Natural killer cell treated with Interleukin-12 subunit alpha and Interleukin-12 subunit beta and Interleukin-15 and Interleukin-18, amount 100 ng/mL, for 72 hours (primary cell): ENCODE data around the gene WNT4. TPM values are rescaled to one million over a fixed set of nuclear protein-coding genes. Genes with fewer than 3 reads are reported as not detected.

ENCODE experiments used
- ATAC-seq, 2 donors: fragments of 150-1000 bp; cut with Tn5 transposase in 1 of 2; sonication (Bioruptor Pico), chemical (Tn5 transposase) in 1 of 2; 2 replicates each; pipeline ENCODE4 v1.10.0; 2021
- DNase-seq: peaks from one replicate; pipeline ENCODE4 v3.0.0; 2022; ENCODE audit warnings: low spot score
- H3K27ac Mint-ChIP-seq, 2 donors: 1 replicate in 1 of 2; 2 replicates in 1 of 2; pipeline ENCODE4 v1.8.0; 2022; ENCODE audit warnings: mixed read lengths in 2 of 2, mild to moderate bottlenecking in 1 of 2, moderate library complexity in 1 of 2
- H3K27me3 Mint-ChIP-seq, 2 donors: 1 replicate in 1 of 2; 2 replicates in 1 of 2; pipeline ENCODE4 v1.8.0; 2022; ENCODE audit warnings: mixed read lengths in 2 of 2
- H3K36me3 Mint-ChIP-seq: one replicate; pipeline ENCODE4 v1.8.0; 2022; ENCODE audit warnings: mixed read lengths
- H3K4me1 Mint-ChIP-seq, 2 donors: 1 replicate in 1 of 2; 2 replicates in 1 of 2; pipeline ENCODE4 v1.8.0; 2022; ENCODE audit warnings: low read depth in 2 of 2, mixed read lengths in 2 of 2, mild to moderate bottlenecking in 1 of 2
- H3K4me3 Mint-ChIP-seq: one replicate; pipeline ENCODE4 v1.8.0; 2022; ENCODE audit warnings: mixed read lengths
- H3K9me3 Mint-ChIP-seq: 2 replicates; pipeline ENCODE4 v1.8.0; 2022; ENCODE audit warnings: mixed read lengths
- total RNA-seq, 2 donors: library from RNA; stranded (reverse); gene quantifications; one replicate each; pipeline ENCODE4 v1.2.3, GENCODE V29; 2022

WNT4 gene
- total RNA-seq, 2 donors from 2014 or later: not detected

DNA sequence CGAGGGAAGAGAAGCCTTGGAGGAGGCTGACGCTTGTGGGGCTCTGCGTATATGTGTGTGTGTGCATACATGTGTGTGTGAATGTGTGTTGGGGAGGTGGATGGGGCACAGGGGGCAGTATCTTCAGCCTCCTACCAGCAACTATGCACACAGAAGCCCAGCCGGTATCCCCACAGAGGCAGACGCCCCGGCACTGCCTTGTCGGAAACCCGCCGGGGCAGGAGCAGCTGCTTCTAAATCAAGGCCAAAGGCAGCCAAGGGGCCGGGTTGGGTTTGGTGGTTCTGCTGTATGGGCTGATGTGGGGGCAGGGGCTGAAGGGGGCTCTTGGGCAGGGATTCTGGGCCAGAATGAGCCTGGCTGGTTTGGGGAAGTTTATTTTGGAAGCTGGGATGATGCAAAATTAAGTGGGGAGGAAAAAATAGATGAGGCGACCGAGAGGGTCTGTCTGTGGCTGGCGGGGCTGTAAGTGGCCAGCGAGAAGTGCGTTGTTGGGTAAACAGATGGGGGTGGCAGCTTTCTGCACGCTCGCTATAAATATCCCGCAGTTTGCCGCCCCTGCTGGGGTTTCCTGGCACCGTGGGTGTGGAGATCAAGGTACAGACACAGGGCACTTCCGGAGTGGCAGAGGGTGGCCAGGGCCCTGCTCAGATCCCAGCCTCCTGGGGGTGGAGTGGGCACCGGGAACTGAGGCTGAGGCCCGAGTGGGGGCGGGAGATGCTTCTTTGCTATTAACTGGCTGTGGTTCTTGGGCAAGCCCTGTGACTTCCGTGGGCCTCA lies 11.0 kb upstream of the WNT4 start:
- Mint-ChIP-seq H3K4me3 (no peak overlapping the region), H3K9me3 (no peaks in the 10 kb centered on the region), H3K27ac (no peak overlapping the region), H3K4me1 (no peaks in the 10 kb centered on the region), H3K27me3 (peaks cover 9 to 10% of the 10 kb centered on the region in 2 donors), H3K36me3 (no peaks in the 10 kb centered on the region)
- ATAC-seq (no peak), DNase-seq (no peak)

DNA sequence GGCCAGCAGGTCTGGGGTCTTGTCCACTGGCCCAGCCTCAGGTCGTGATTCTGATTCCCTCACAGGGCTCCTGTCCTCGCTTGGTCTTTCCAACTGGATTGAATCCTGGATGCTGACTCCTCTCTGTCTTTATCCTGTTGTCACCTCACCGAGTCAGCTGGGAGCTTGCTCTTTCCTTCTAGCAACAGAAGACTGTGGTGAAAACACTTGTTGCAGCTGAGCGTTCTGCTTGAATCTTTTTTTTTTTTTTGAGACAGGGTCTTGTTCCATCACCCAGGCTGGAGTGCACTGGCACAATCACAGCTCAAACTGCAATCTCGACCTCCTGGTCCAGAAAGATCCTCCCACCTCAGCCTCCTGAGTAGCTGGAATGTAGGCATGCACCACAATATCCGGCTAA lies 8.0 kb upstream of the WNT4 start:
- Mint-ChIP-seq H3K27ac (no peak overlapping the region), H3K36me3 (no peaks in the 10 kb centered on the region), H3K4me1 (no peaks in the 10 kb centered on the region), H3K9me3 (no peaks in the 10 kb centered on the region), H3K27me3 (peaks cover 20 to 21% of the 10 kb centered on the region in 2 donors), H3K4me3 (no peak overlapping the region)
- DNase-seq (no peak), ATAC-seq (no peak)

GRCh38 chr1:22142315-22143064 lies 407 bp downstream of the WNT4 start:
- Mint-ChIP-seq H3K4me1 (peaks cover 5 to 7% of the 10 kb centered on the region in 2 donors), H3K36me3 (no peaks in the 10 kb centered on the region), H3K27me3 (peaks cover 25 to 29% of the 10 kb centered on the region in 2 donors), H3K9me3 (no peaks in the 10 kb centered on the region), H3K4me3 (peak overlapping the region; percentile 47), H3K27ac (no peak overlapping the region)
- DNase-seq (no peak), ATAC-seq (peak; percentile 45 to 50)

DNA sequence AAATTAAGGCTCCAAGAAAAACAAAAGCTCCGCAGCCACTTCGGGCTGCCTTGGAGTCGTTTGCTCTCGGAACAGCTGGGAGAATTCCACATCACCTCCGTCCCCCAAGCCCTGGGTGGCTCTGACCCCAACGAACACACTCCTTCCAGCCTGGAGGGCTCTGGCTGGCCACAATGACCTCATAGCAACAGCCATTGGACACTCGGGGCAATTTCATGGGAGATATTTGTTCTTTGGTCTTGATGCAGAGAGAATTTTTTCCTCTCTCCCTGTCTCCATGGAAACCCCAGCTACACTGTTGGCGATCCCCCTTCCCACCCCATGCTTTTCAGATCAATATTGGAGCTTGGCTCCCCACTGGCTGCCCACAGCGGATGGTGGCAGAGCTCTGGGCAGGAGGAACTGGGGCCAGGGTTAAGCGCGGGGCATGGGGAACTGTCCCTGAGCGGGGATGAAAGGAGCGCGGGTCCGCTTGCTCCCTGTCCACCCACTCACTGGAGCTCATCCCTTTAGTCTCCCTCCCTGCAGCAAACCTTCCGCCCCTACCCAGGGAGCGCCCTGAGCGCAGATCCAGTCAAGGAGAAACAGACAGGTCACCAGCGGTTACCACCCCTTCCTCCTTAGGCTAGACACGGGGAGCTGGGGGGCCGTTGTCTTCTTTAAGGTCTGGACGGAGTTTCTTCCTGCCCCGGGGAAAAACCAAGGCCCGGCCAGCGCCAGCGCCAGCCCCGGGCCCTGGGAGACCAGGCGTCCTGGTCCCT lies 1.2 kb downstream of the WNT4 start:
- Mint-ChIP-seq H3K36me3 (no peaks in the 10 kb centered on the region), H3K27me3 (peaks cover 22 to 25% of the 10 kb centered on the region in 2 donors), H3K9me3 (no peaks in the 10 kb centered on the region), H3K4me1 (peaks cover 5 to 7% of the 10 kb centered on the region in 2 donors), H3K27ac (no peak overlapping the region), H3K4me3 (peak overlapping the region; percentile 47)
- ATAC-seq (no peak), DNase-seq (no peak)

GRCh38 chr1:22140694-22141093 lies 2.2 kb downstream of the WNT4 start:
- ATAC-seq (no peak), DNase-seq (no peak)
- Mint-ChIP-seq H3K27ac (no peak overlapping the region), H3K9me3 (no peaks in the 10 kb centered on the region), H3K36me3 (no peaks in the 10 kb centered on the region), H3K4me3 (no peak overlapping the region), H3K4me1 (peaks cover 5 to 7% of the 10 kb centered on the region in 2 donors), H3K27me3 (peaks cover 21 to 22% of the 10 kb centered on the region in 2 donors)

- Mint-ChIP-seq H3K9me3 (no peaks in the 10 kb centered on the region), H3K27ac (no peak overlapping the region), H3K4me3 (no peak overlapping the region), H3K36me3 (no peaks in the 10 kb centered on the region), H3K4me1 (peaks cover 5 to 8% of the 10 kb centered on the region in 2 donors), H3K27me3 (peaks cover 14% of the 10 kb centered on the region in 2 donors)
- DNase-seq (no peak), ATAC-seq (no peak)
These were observed 3.1 kb downstream of the WNT4 start for GRCh38 chr1:22139817-22140216.

GRCh38 chr1:22139066-22139594 lies 3.8 kb downstream of the WNT4 start:
- no peak for ATAC-seq
- H3K27ac Mint-ChIP-seq: no peak overlapping the region

DNA sequence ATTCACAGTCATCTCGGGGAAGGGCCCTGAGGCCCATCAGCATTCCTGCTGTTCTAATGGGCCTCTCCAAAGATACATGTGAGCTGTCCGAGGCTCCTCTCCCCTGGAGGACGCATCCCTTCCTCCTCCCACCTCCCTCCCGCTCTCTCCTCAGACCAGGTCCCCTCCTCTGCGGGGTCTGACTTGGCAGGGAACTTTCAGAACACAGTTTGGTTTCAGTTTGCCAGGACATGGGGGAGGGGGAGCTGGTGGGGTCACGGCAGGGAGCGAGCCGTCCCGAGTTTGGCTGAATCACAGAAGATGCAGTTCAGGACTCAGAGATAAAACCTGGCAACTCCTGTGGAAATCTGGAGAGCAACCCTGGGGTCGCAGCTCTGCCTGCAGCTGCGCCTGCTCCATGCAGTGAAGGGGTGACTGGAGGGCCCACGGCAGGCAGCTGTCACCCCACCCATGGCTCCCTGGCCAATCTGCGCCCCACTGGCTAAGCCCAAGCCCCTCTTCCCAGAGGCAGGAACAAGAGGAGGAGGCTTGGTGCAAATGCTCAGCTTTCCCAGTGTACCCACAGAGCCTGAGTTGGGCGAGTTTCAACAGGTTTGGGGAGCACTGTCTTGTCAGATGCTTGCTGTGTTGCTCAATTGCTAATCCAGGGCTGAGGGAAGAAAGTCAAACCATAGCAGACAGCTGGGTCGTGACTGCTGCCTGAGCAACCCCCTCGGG lies 5.7 kb downstream of the WNT4 start:
- DNase-seq (no peak), ATAC-seq (no peak)
- Mint-ChIP-seq H3K4me1 (peaks cover 0 to 3% of the 10 kb centered on the region in 2 donors), H3K36me3 (no peaks in the 10 kb centered on the region), H3K27me3 (peaks cover 0 to 2% of the 10 kb centered on the region in 2 donors), H3K27ac (no peak overlapping the region), H3K9me3 (no peaks in the 10 kb centered on the region), H3K4me3 (no peak overlapping the region)

More at GRCh38 chr1:22139066-22139594, 3.8 kb downstream of the WNT4 start:
- H3K36me3 Mint-ChIP-seq: no peaks in the 10 kb centered on the region
- DNase-seq: no peak
- peaks cover 7 to 8% of the 10 kb centered on the region in 2 donors for H3K27me3 Mint-ChIP-seq
- no peak overlapping the region for H3K4me3 Mint-ChIP-seq
- H3K9me3 Mint-ChIP-seq: no peaks in the 10 kb centered on the region
- peaks cover 5 to 9% of the 10 kb centered on the region in 2 donors for H3K4me1 Mint-ChIP-seq

- Mint-ChIP-seq H3K9me3 (no peaks in the 10 kb centered on the region), H3K27me3 (peaks cover 0 to 2% of the 10 kb centered on the region in 2 donors), H3K4me3 (no peak overlapping the region), H3K4me1 (peaks cover 0 to 12% of the 10 kb centered on the region in 2 donors), H3K36me3 (no peaks in the 10 kb centered on the region), H3K27ac (no peak overlapping the region)
- no peak for ATAC-seq
- no peak for DNase-seq
These were observed 9.0 kb downstream of the WNT4 start for GRCh38 chr1:22133931-22134324.

GRCh38 chr1:22133247-22133930 lies 9.5 kb downstream of the WNT4 start:
- ATAC-seq: no peak
- Mint-ChIP-seq H3K36me3 (no peaks in the 10 kb centered on the region), H3K9me3 (no peaks in the 10 kb centered on the region), H3K4me3 (no peak overlapping the region), H3K4me1 (peaks cover 0 to 12% of the 10 kb centered on the region in 2 donors), H3K27me3 (peaks cover 0 to under 1% of the 10 kb centered on the region in 2 donors), H3K27ac (no peak overlapping the region)
- no peak for DNase-seq

DNA sequence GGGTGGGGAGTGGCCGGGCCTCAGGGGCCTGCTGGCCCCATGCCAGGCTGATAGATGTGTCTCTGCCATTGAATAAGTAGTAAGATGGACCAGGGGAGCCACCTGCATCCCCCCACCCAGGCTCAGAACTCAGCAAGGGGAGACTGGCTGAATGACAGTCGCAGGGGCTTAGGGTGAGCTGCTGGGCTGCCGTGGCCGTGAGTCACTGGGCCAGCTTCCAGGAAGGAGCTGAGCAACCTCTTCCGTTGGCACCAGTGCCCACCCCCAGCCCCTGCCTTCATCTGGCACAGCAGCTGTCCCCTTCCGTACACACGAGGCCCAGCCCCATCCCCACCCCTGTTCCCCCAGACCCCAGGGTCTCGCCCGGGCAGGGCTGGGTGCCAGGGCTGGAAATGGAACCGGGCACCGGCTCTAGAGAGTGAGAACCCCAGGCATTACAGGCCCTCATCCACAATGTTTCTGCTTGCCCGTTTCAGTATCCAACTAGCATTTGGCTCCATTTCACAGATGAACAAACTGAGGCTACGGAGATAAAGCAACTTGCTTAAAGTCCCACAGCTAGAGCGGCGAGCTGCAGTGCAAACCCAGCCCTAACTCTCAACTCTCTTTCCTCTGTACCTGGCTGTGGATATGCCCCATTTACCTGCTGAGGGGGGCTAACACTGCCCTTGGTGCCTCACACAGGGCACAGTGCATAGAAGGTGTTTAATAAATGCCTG lies 10.2 kb downstream of the WNT4 start:
- DNase-seq: no peak
- ATAC-seq: no peak
- Mint-ChIP-seq H3K27me3 (no peaks in the 10 kb centered on the region), H3K27ac (no peak overlapping the region), H3K4me3 (no peak overlapping the region), H3K4me1 (peaks cover 0 to 12% of the 10 kb centered on the region in 2 donors), H3K9me3 (no peaks in the 10 kb centered on the region), H3K36me3 (no peaks in the 10 kb centered on the region)

DNA sequence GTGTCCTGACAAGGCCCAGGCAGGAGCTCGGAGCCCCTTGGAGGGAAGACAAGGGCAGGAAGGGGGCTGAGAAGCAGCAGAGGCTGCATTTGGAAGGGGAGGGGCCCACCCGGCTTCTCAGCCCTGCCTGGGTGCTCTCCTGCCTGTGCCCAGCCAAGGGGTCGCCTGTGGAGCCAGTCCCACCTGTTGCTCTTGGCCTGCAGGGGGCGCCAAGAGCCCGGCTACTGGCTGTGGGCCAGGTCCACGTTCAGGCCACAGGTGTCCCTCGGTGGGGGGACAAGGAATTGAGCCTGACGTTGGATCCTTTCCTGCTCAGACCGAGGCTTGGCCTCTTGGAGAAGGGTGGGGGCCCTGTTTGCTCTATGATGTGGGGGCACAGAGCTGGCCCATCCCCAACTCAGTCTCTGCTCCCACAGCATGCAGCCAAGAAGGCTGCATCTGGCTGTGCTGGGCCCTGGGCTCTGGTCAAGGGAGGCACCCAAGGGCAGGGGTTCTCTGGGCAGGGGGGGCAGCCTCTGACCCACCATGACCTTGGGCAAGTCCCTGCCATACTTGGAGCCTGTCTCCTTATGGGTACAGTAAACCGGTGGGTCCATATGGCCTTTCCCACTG lies 10.9 kb downstream of the WNT4 start:
- H3K4me3 Mint-ChIP-seq: no peak overlapping the region
- H3K27me3 Mint-ChIP-seq: no peaks in the 10 kb centered on the region
- no peaks in the 10 kb centered on the region for H3K36me3 Mint-ChIP-seq
- H3K4me1 Mint-ChIP-seq: peaks cover 0 to 12% of the 10 kb centered on the region in 2 donors
- peak; percentile 43 to 70 for ATAC-seq
- no peak overlapping the region for H3K27ac Mint-ChIP-seq
- no peak for DNase-seq
- H3K9me3 Mint-ChIP-seq: no peaks in the 10 kb centered on the region
